Endothelial cell of coronary artery (primary cell): ENCODE measurements around the gene U2AF1. TPM values are rescaled to one million over a fixed set of nuclear protein-coding genes. Genes with fewer than 3 reads are reported as not detected.

Experiments used
- total RNA-seq: library from RNA; depleted of rRNA; stranded (reverse); fragments of >200 nt; gene quantifications from 2 replicates; pipeline ENCODE4 v1.2.3, GENCODE V29; 2014

Gene U2AF1
- total RNA-seq: 25.1 and 40.1 TPM in 2 replicates

GRCh38 chr21:43106965-43107793 lies at the start of gene U2AF1:
Gene U2AF1, minus strand, starts transcription at chr21:43107570. Its CDS starts 76 bp downstream, at chr21:43107494.

GRCh38 chr21:43075170-43076022 lies 32.0 kb downstream of the U2AF1 start, which contains the start of gene CBS:
Gene CBS, minus strand, starts transcription at chr21:43075835. Its CDS starts 3,642 bp downstream, at chr21:43072193.

Other genes starting within 250 kb of the U2AF1 start
- gene WDR4, start 228.0 kb downstream of the U2AF1 start, total RNA-seq: 16.0 and 21.8 TPM in 2 replicates
- 32.2 and 33.8 TPM in 2 replicates for gene NDUFV3, start 214.3 kb downstream of the U2AF1 start, total RNA-seq
- not detected in 2 replicates for gene ERVH48-1, start 181.9 kb downstream of the U2AF1 start, total RNA-seq
- gene PKNOX1, start 133.0 kb downstream of the U2AF1 start, total RNA-seq: 11.4 and 13.0 TPM in 2 replicates
- 7.4 and 51.3 TPM in 2 replicates for gene CBS, start 31.7 kb downstream of the U2AF1 start, total RNA-seq
- not detected in 2 replicates for gene CRYAA, start 61.4 kb upstream of the U2AF1 start, total RNA-seq